C4-2B (cell line): ENCODE results near the gene DCDC2C.

ENCODE experiments used
- CTCF ChIP-seq: fragments of 450-650 bp; conservative IDR thresholded peaks from 2 replicates; pipeline ENCODE4 v1.5.1; 2017; ENCODE audit warnings: mild to moderate bottlenecking
- ZFX ChIP-seq: fragments of 450-650 bp; IDR thresholded peaks from 2 replicates; pipeline ENCODE4 v1.6.1; 2017

- TF ChIP-seq CTCF (no peak), ZFX (no peak)
These were observed 22.6 kb upstream of the DCDC2C start for GRCh38 chr2:3680548-3681345.
